Colonic mucosa (tissue), 4 donors: Measurements from ENCODE around the gene DEFB128. TPM values are rescaled to one million over a fixed set of nuclear protein-coding genes. Genes with fewer than 3 reads are reported as not detected.
"Not testable (repeated sequence)": the region's sequence is repeated elsewhere in the genome, so short reads cannot be mapped to it uniquely, and the experiment has no call there.

Experiments used
- DNase-seq: peaks from one replicate; pipeline ENCODE4 v3.0.0-alpha.2; 2020
- H3K27ac ChIP-seq: fragments of 200-600 bp; one replicate; pipeline ENCODE4 v1.8.0; 2021
- H3K27me3 ChIP-seq: fragments of 200-600 bp; one replicate; pipeline ENCODE4 v1.8.0; 2021
- H3K36me3 ChIP-seq: fragments of 200-600 bp; one replicate; pipeline ENCODE4 v1.8.0; 2021
- H3K4me1 ChIP-seq: fragments of 200-600 bp; one replicate; pipeline ENCODE4 v1.8.0; 2021; ENCODE audit warnings: mild to moderate bottlenecking
- H3K4me3 ChIP-seq: fragments of 200-600 bp; one replicate; pipeline ENCODE4 v1.8.0; 2021
- H3K9ac ChIP-seq, 2 donors: one replicate each; pipeline ENCODE4 v1.7.0; 2013; ENCODE audit warnings: control low read depth in 2 of 2, low read depth in 2 of 2, low read length in 2 of 2
- H3K9me3 ChIP-seq: fragments of 200-600 bp; one replicate; pipeline ENCODE4 v1.8.0; 2021
- intact Hi-C: fragments of 100-400 bp; cut with DNase I; formaldehyde crosslinking; loops from one replicate; pipeline ENCODE4 v1.14.1; 2022
- total RNA-seq, 2 donors: library from RNA; stranded (reverse); fragmentation: NEBNext Ultra II Directional in 1 of 2; extraction: Animal tissue kit (Norgen Biotek cat#: 25700) in 1 of 2; gene quantifications; one replicate each; pipeline ENCODE4 v1.2.1, GENCODE V29; 2021
- TF ChIP-seq, protein P1 (sequence below): fragments of 200-600 bp; IDR thresholded peaks from one replicate; pipeline ENCODE4 v1.8.0; 2022; ENCODE audit warnings: antibody characterized with exemption, mild to moderate bottlenecking
- donor health status: healthy.
- donor health status: DM: no; HTN: no; CAD: no.
- donor health status: DM: no; HTN: no; CAD: no.

Gene DEFB128
- total RNA-seq, 2 donors from 2014 or later = not detected

DNA sequence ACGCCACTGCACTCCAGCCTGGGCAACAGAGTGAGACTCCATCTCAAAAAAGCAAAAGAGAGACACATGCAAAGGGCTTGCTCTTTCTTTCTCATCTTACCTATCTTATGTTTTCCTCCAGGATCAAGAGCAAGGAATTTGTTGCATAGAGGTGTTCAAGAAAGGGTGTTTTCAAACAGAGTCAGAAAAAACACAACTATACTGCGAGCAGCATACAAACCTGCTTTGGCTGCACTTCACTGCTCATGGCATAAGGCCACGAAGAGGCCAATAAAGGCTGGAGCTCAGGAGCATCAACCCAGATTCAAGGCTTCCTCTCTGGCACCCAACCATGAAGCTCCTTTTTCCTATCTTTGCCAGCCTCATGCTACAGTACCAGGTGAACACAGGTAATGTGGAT, 37.4 kb upstream of the DEFB128 start, which contains the start of gene DEFB129:
TSS of gene DEFB129 (plus strand) at position 301 of the 400 bp plus-strand sequence. CDS start at position 332, 31 bp downstream.
- Histone ChIP-seq H3K9me3 (no peaks in the 10 kb centered on the region), H3K27me3 (no peaks in the 10 kb centered on the region), H3K4me3 (no peak within 1 kb of the TSS), H3K9ac (no peak within 1 kb of the TSS), H3K36me3 (no peaks in the 10 kb centered on the region), H3K4me1 (no peaks in the 10 kb centered on the region), H3K27ac (no peak within 1 kb of the TSS)
- intact Hi-C loops = no loop called here
- TF ChIP-seq, protein P1, sequence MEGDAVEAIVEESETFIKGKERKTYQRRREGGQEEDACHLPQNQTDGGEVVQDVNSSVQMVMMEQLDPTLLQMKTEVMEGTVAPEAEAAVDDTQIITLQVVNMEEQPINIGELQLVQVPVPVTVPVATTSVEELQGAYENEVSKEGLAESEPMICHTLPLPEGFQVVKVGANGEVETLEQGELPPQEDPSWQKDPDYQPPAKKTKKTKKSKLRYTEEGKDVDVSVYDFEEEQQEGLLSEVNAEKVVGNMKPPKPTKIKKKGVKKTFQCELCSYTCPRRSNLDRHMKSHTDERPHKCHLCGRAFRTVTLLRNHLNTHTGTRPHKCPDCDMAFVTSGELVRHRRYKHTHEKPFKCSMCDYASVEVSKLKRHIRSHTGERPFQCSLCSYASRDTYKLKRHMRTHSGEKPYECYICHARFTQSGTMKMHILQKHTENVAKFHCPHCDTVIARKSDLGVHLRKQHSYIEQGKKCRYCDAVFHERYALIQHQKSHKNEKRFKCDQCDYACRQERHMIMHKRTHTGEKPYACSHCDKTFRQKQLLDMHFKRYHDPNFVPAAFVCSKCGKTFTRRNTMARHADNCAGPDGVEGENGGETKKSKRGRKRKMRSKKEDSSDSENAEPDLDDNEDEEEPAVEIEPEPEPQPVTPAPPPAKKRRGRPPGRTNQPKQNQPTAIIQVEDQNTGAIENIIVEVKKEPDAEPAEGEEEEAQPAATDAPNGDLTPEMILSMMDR = no peak
- no peak for DNase-seq

- intact Hi-C loops, H3K36me3 ChIP-seq, H3K27me3 ChIP-seq, H3K4me1 ChIP-seq, H3K4me3 ChIP-seq, H3K9ac ChIP-seq, H3K9me3 ChIP-seq, H3K27ac ChIP-seq, DNase-seq: not testable (repeated sequence)
These were observed 36.4 kb upstream of the DEFB128 start for GRCh38 chr20:225879-226278.

DNA sequence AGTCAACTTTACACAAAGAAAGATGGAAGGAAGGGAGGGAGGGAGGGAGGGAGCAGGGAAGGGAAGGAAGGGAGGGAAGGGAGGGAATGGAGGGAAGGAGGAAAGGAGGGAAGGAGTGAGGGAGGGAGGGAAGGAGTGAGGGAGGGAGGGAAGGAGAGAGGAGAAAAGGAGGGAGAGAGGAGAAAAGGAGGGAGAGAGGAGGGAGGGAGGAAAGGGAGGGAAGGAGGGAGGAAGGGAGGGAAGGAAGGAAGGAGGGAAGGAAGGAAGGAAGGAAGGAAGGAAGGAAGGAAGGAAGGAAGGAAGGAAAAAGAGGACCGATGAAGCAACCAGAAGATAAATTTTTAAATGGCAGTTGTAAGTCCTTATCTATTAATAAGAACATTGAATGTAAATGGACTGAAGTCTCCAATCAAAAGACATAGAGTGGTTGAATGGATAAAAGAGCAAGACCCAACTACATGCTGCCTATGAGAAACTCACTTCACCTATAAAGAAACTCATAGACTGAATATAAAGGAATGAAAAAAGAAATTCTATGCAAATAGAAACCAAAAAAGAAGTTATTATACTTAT, 31.8 kb upstream of the DEFB128 start:
- no peak overlapping the region for H3K27ac ChIP-seq
- no peak overlapping the region for H3K4me3 ChIP-seq
- H3K9ac ChIP-seq = no peak overlapping the region
- DNase-seq = no peak
- TF ChIP-seq, protein P1 = no peak
- H3K9me3 ChIP-seq = no peaks in the 10 kb centered on the region
- H3K36me3 ChIP-seq = no peaks in the 10 kb centered on the region
- no peaks in the 10 kb centered on the region for H3K27me3 ChIP-seq
- intact Hi-C loops = no loop called here
- H3K4me1 ChIP-seq = no peaks in the 10 kb centered on the region

GRCh38 chr20:219290-220115, 30.0 kb upstream of the DEFB128 start:
- Histone ChIP-seq H3K9me3 (no peaks in the 10 kb centered on the region), H3K36me3 (no peaks in the 10 kb centered on the region), H3K27me3 (no peaks in the 10 kb centered on the region), H3K4me1 (no peaks in the 10 kb centered on the region), H3K9ac (no peak overlapping the region), H3K27ac (no peak overlapping the region), H3K4me3 (no peak overlapping the region)
- DNase-seq = no peak
- intact Hi-C loops = loop anchor here (10.0 kb wide), 1 partner anchor 55 kb away; no protein-coding TSS in a partner anchor
- TF ChIP-seq, protein P1 = no peak

GRCh38 chr20:217266-217665, 27.8 kb upstream of the DEFB128 start:
- no peak overlapping the region for H3K27ac ChIP-seq
- H3K9me3 ChIP-seq = no peaks in the 10 kb centered on the region
- intact Hi-C loops = loop anchor here (10.0 kb wide), 1 partner anchor 58 kb away; no protein-coding TSS in a partner anchor

More at GRCh38 chr20:217266-217665, 27.8 kb upstream of the DEFB128 start:
- Histone ChIP-seq H3K27me3 (no peaks in the 10 kb centered on the region), H3K4me1 (no peaks in the 10 kb centered on the region), H3K9ac (no peak overlapping the region), H3K36me3 (no peaks in the 10 kb centered on the region), H3K4me3 (no peak overlapping the region)
- TF ChIP-seq, protein P1 = no peak
- no peak for DNase-seq
